Measurements from ENCODE around the gene KCNH1. TPM values are rescaled to one million over a fixed set of nuclear protein-coding genes. Genes with fewer than 3 reads are reported as not detected.

The KCNH1 gene
- polyA plus RNA-seq, 2 of the 4 experiments (the other 2 are of a cell fraction), result 5.1 to 7.9 TPM

DNA sequence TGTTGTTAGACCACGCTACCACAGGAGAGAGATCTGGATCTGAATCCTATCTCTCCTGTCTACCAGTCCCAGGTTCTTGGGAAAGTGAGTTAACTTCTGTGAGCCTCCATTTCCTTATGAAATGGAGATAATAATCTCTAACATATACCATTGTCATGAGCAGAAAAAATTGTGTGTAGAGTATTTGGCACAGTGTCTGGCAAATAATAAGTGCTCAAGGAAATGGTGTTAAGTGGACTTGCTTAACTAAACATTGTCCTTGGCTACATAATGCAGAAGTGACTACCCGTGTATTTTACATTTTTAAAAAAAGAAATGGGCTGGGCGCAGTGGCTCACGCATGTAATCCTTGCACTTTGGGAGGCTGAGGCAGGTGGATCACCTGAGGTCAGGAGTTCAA, 217.4 kb downstream of the KCNH1 start:
- Histone ChIP-seq H3K27ac (no peak overlapping the region), H3K9me3 (no peaks in the 10 kb centered on the region), H3K4me3 (no peak overlapping the region), H3K4me1 (no peaks in the 10 kb centered on the region), H3K4me2 (no peak overlapping the region)
- TF ChIP-seq HOXB13 (CRISPR knock-in tag; IDR thresholded peaks at IDR 0.05; ENCODE audit: low read depth), result no peak
- ATAC-seq, result no peak
- FAIRE-seq, result no peak
- CTCF ChIA-PET, result no interaction called here
- POLR2A ChIA-PET, result no interaction called here
- DNase-seq (ENCODE audit: low read depth in 1 of 2, low spot score in 1 of 2), result no peak
- WGBS (ENCODE audit: missing lambda C conversion rate), result 78% methylated on average over 4 of the region's 4 CpGs

DNA sequence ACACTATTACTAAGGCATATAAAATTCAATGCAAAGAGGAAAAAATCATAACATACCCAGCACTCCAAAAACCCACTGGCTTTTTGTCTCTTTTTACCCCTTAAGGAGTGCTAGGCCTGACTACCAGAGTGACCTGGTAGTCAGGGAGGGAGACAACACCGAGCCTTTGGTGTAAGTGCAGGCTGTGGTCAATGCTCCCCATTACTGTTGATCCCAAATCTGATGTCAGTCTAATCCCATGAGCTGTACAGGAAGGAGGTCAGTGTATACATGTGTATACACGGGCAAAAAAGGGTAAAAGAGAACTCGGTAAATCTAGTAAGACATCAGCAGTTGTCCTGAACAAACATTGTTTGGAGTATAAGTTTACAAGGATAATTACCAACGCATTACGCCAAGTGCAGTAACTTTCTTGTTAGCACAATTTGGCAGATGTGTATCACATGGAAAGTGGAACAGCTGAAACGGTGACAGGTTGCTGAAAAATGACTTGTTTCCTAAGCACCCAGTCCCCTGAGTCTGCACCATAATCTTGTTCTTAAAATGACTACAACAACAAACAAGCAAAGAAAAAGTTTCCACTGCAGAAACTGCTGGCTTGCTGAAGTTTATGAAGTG, 217.9 kb downstream of the KCNH1 start:
- no peak for DNase-seq (ENCODE audit: low read depth in 1 of 2, low spot score in 1 of 2)
- no peak overlapping the region for H3K4me2 ChIP-seq
- no peak overlapping the region for H3K27ac ChIP-seq
- ATAC-seq, result no peak
- no peak for TF ChIP-seq NFE2L2 (conservative IDR thresholded peaks at IDR 0.05; ENCODE audit: low read length)
- TF ChIP-seq HES2 (IDR thresholded peaks at IDR 0.05), result no peak
- no peak for TF ChIP-seq POLR2AphosphoS2 (conservative IDR thresholded peaks at IDR 0.05; ENCODE audit: low read length)
- TF ChIP-seq TP53 (CRISPR knock-in tag; IDR thresholded peaks at IDR 0.05), result no peak
- no peak for TF ChIP-seq MAFK (IDR thresholded peaks at IDR 0.05; ENCODE audit: partially characterized antibody)
- no peak for TF ChIP-seq TFCP2L1 (CRISPR knock-in tag; IDR thresholded peaks at IDR 0.05)
- no peak for TF ChIP-seq MAZ (IDR thresholded peaks at IDR 0.05; ENCODE audit: borderline replicate concordance, low read depth, low read length)
- no peak for TF ChIP-seq CEBPB (IDR thresholded peaks at IDR 0.05)
- 66% methylated on average over 6 of the region's 6 CpGs for WGBS (ENCODE audit: missing lambda C conversion rate)
- ChIA-PET CTCF (no interaction called here), POLR2A (no interaction called here)
- H3K4me3 ChIP-seq, result no peak overlapping the region
- no peaks in the 10 kb centered on the region for H3K9me3 ChIP-seq
- FAIRE-seq, result no peak
- peaks cover 2% of the 10 kb centered on the region; the same call in 1 of the 3 replicates for H3K4me1 ChIP-seq

DNA sequence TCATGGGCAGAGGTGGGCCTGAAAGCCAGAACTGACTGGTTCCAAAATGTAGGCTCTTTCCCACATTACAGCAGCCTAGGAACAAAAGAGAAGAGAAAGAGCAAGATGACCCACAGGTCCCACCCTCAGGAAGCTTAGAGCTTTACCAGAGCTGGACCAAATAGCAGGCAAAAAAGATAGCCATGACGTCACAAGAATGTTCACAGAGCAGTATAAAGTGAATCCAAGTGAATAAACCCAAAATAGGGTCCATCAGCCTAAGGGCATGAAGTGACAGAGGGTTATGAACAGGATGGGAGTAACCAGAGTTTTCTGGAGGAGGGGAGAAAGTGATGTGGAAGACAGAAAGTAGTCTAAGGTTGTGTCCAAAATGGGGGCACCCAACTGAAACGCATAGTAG, 221.2 kb downstream of the KCNH1 start:
- 81% methylated on average over 2 of the region's 2 CpGs for WGBS (ENCODE audit: missing lambda C conversion rate)
- Histone ChIP-seq H3K4me2 (no peak overlapping the region), H3K27ac (no peak overlapping the region), H3K4me3 (no peak overlapping the region), H3K9me3 (no peaks in the 10 kb centered on the region), H3K4me1 (peaks cover 25% of the 10 kb centered on the region; the same call in 2 of the 3 replicates)
- POLR2A ChIA-PET, result no interaction called here
- FAIRE-seq (no peak), ATAC-seq (no peak), DNase-seq (ENCODE audit: low read depth in 1 of 2, low spot score in 1 of 2) (no peak)
- TF ChIP-seq CHD4 (IDR thresholded peaks at IDR 0.05; ENCODE audit: borderline replicate concordance), result no peak
- TF ChIP-seq NR3C1 (IDR thresholded peaks at IDR 0.05), result no peak
- TF ChIP-seq RCOR1 (IDR thresholded peaks at IDR 0.05; ENCODE audit: low read depth, low read length), result no peak
- TF ChIP-seq JUNB (IDR thresholded peaks at IDR 0.05), result no peak
- no peak for TF ChIP-seq EHF (CRISPR knock-in tag; IDR thresholded peaks at IDR 0.05)
- TF ChIP-seq ZSCAN20 (CRISPR knock-in tag; IDR thresholded peaks at IDR 0.05), result no peak
- TF ChIP-seq, protein P1, sequence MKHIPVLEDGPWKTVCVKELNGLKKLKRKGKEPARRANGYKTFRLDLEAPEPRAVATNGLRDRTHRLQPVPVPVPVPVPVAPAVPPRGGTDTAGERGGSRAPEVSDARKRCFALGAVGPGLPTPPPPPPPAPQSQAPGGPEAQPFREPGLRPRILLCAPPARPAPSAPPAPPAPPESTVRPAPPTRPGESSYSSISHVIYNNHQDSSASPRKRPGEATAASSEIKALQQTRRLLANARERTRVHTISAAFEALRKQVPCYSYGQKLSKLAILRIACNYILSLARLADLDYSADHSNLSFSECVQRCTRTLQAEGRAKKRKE (CRISPR knock-in tag; IDR thresholded peaks at IDR 0.05; ENCODE audit: low read depth), result no peak
- no peak for TF ChIP-seq GATA3 (IDR thresholded peaks at IDR 0.05; ENCODE audit: borderline replicate concordance)
- TF ChIP-seq MAZ (IDR thresholded peaks at IDR 0.05; ENCODE audit: borderline replicate concordance, low read depth, low read length), result no peak
- no peak for TF ChIP-seq RARB (CRISPR knock-in tag; IDR thresholded peaks at IDR 0.05)
- TF ChIP-seq RNF2 (IDR thresholded peaks at IDR 0.05; ENCODE audit: borderline replicate concordance, low read depth), result no peak
- TF ChIP-seq NFE2L2 (conservative IDR thresholded peaks at IDR 0.05; ENCODE audit: low read length), result no peak
- TF ChIP-seq ZNF302 (CRISPR knock-in tag; IDR thresholded peaks at IDR 0.05), result no peak
- no peak for TF ChIP-seq FOSB (CRISPR knock-in tag; IDR thresholded peaks at IDR 0.05)
- no peak for TF ChIP-seq HOXB5 (CRISPR knock-in tag; IDR thresholded peaks at IDR 0.05)
- TF ChIP-seq, protein P2, sequence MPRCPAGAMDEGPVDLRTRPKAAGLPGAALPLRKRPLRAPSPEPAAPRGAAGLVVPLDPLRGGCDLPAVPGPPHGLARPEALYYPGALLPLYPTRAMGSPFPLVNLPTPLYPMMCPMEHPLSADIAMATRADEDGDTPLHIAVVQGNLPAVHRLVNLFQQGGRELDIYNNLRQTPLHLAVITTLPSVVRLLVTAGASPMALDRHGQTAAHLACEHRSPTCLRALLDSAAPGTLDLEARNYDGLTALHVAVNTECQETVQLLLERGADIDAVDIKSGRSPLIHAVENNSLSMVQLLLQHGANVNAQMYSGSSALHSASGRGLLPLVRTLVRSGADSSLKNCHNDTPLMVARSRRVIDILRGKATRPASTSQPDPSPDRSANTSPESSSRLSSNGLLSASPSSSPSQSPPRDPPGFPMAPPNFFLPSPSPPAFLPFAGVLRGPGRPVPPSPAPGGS (IDR thresholded peaks at IDR 0.05), result no peak
- no peak for TF ChIP-seq ELK1 (IDR thresholded peaks at IDR 0.05; ENCODE audit: low read depth, low read length)
- no peak for TF ChIP-seq KDM5A (IDR thresholded peaks at IDR 0.05)
- no peak for TF ChIP-seq RFX5 (IDR thresholded peaks at IDR 0.05)
- no peak for TF ChIP-seq POLR2AphosphoS2 (conservative IDR thresholded peaks at IDR 0.05; ENCODE audit: low read length)
- CTCF ChIA-PET, result no interaction called here

All from A549 (cell line).